CD14-positive monocyte (primary cell): Measurements from ENCODE around the gene UGGT2. TPM values are rescaled to one million over a fixed set of nuclear protein-coding genes. Genes with fewer than 3 reads are reported as not detected.

Source experiments
- DNase-seq, 3 donors: peaks; one replicate each; pipeline ENCODE4 v3.0.0-alpha.2; 2011 to 2022
- H2AFZ ChIP-seq: 2 replicates; pipeline ENCODE4 v1.6.0; 2012; ENCODE audit warnings: mild to moderate bottlenecking, low read depth, low read length, inconsistent platforms; ENCODE audit not compliant: insufficient read depth, poor library complexity, severe bottlenecking
- H3K27ac ChIP-seq, 2 donors: 1 replicate in 1 of 2; 2 replicates in 1 of 2; pipeline ENCODE4 v1.5.1; 2012 to 2013; ENCODE audit warnings: low read length in 2 of 2, control low read depth in 1 of 2, inconsistent platforms in 1 of 2, low read depth in 1 of 2, mild to moderate bottlenecking in 1 of 2
- H3K27me3 ChIP-seq, 2 donors: one replicate each; pipeline versions ENCODE4 v1.6.0 to v1.6.1; 2011 to 2013; ENCODE audit warnings: low read length in 2 of 2; ENCODE audit not compliant: control insufficient read depth in 2 of 2, insufficient read depth in 2 of 2
- H3K36me3 ChIP-seq, 2 donors: replicated peaks in 1 of 2; 1 replicate in 1 of 2; 2 replicates in 1 of 2; pipeline versions ENCODE4 v1.5.1 to v1.6.1; 2012 to 2013; ENCODE audit warnings: low read length in 2 of 2, control low read depth in 1 of 2, inconsistent platforms in 1 of 2, mild to moderate bottlenecking in 1 of 2; ENCODE audit not compliant: insufficient read depth in 2 of 2, control insufficient read depth in 1 of 2
- H3K4me1 ChIP-seq, 2 donors: 1 replicate in 1 of 2; 2 replicates in 1 of 2; pipeline versions ENCODE4 v1.5.1 to v1.6.1; 2012 to 2013; ENCODE audit warnings: low read length in 2 of 2, control low read depth in 1 of 2, inconsistent platforms in 1 of 2, mild to moderate bottlenecking in 1 of 2, moderate library complexity in 1 of 2; ENCODE audit not compliant: insufficient read depth in 2 of 2, control insufficient read depth in 1 of 2
- H3K4me2 ChIP-seq: replicated peaks from 2 replicates; pipeline ENCODE3; 2012; ENCODE audit warnings: low read length, moderate library complexity, mild to moderate bottlenecking; ENCODE audit not compliant: poor library complexity, severe bottlenecking; ENCODE audit errors: extremely low read depth
- H3K4me3 ChIP-seq, 3 experiments: fragments of 200-600 bp in 1 of 3; sonication (generic) in 1 of 3; replicated peaks in 1 of 3; 1 replicate in 2 of 3; 2 replicates in 1 of 3; pipeline ENCODE4 v1.5.1; 2011 to 2013; ENCODE audit warnings: low read length in 3 of 3, mild to moderate bottlenecking in 3 of 3, control low read depth in 2 of 3, low read depth in 2 of 3, inconsistent platforms in 1 of 3, moderate library complexity in 1 of 3
- H3K79me2 ChIP-seq: 2 replicates; pipeline ENCODE4 v1.6.0; 2012; ENCODE audit warnings: mild to moderate bottlenecking, control low read depth, inconsistent platforms, low read length, moderate library complexity; ENCODE audit not compliant: insufficient read depth
- H3K9ac ChIP-seq: 2 replicates; pipeline ENCODE4 v1.6.0; 2017; ENCODE audit warnings: low read length, mild to moderate bottlenecking; ENCODE audit not compliant: insufficient read depth, poor library complexity, severe bottlenecking
- H3K9me3 ChIP-seq, 2 donors: replicated peaks in 1 of 2; 1 replicate in 1 of 2; 2 replicates in 1 of 2; pipeline versions ENCODE4 v1.5.1 to v1.6.1; 2012 to 2013; ENCODE audit warnings: low read length in 2 of 2, control low read depth in 1 of 2; ENCODE audit not compliant: control insufficient read depth in 1 of 2, insufficient read depth in 1 of 2
- H4K20me1 ChIP-seq: 2 replicates; pipeline ENCODE4 v1.6.0; 2012; ENCODE audit warnings: mild to moderate bottlenecking, low read length, control low read depth, moderate library complexity; ENCODE audit not compliant: insufficient read depth
- H3K27ac Mint-ChIP-seq, 7 donors: one replicate each; pipeline ENCODE4 v1.8.0; 2020; ENCODE audit warnings: mild to moderate bottlenecking in 7 of 7, mixed read lengths in 7 of 7, moderate library complexity in 6 of 7, inconsistent platforms in 2 of 7
- H3K27me3 Mint-ChIP-seq, 3 donors: one replicate each; pipeline ENCODE4 v1.8.0; 2021 to 2022; ENCODE audit warnings: low read depth in 3 of 3, mild to moderate bottlenecking in 3 of 3, mixed read lengths in 3 of 3, moderate library complexity in 3 of 3, inconsistent platforms in 1 of 3
- H3K36me3 Mint-ChIP-seq, 2 donors: one replicate each; pipeline ENCODE4 v1.8.0; 2020; ENCODE audit warnings: mixed read lengths in 2 of 2, inconsistent platforms in 1 of 2, mild to moderate bottlenecking in 1 of 2
- H3K4me1 Mint-ChIP-seq: one replicate; pipeline ENCODE4 v1.8.0; 2020; ENCODE audit warnings: mild to moderate bottlenecking, mixed read lengths
- H3K4me3 Mint-ChIP-seq, 2 donors: one replicate each; pipeline ENCODE4 v1.8.0; 2020; ENCODE audit warnings: mild to moderate bottlenecking in 2 of 2, mixed read lengths in 2 of 2, moderate library complexity in 1 of 2
- H3K9me3 Mint-ChIP-seq, 7 donors: one replicate each; pipeline ENCODE4 v1.8.0; 2020 to 2022; ENCODE audit warnings: mixed read lengths in 7 of 7, mild to moderate bottlenecking in 6 of 7, moderate library complexity in 6 of 7, inconsistent platforms in 2 of 7
- CTCF ChIP-seq: fragments of 200-600 bp; IDR thresholded peaks from one replicate; pipeline ENCODE4 v1.8.0; 2022; ENCODE audit warnings: antibody characterized with exemption, mild to moderate bottlenecking
- WGBS: methylation state at CpG from one replicate; pipeline ENCODE4 v1.1.5; 2013; ENCODE audit warnings: missing lambda C conversion rate; ENCODE audit not compliant: insufficient coverage; 5-methylcytosine and 5-hydroxymethylcytosine counted together
- intact Hi-C, 2 donors: fragments of 100-400 bp; cut with micrococcal nuclease; formaldehyde crosslinking; loops; one replicate each; pipeline versions ENCODE4 v1.15.0 to v1.15.1; 2023
- polyA plus RNA-seq, 3 donors: library from polyadenylated mRNA; depleted of rRNA in 1 of 3; unstranded in 2 of 3; stranded (reverse) in 1 of 3; fragments of 300-500 nt in 2 of 3; fragments of >200 nt in 1 of 3; fragmentation: Illumina TruSeq in 2 of 3; gene quantifications; 1 replicate in 2 of 3; 2 replicates in 1 of 3; pipeline ENCODE4 v1.2.3, GENCODE V29; 2012 to 2021

The UGGT2 gene
- polyA plus RNA-seq, 3 donors = 4.0 to 6.3 (median 5.6) TPM

- H4K20me1 ChIP-seq = no peaks in the 10 kb centered on the region
- no peak overlapping the region for H3K27ac ChIP-seq
- H3K27ac Mint-ChIP-seq = no peak overlapping the region
- peak; percentile 47 to 66 (median 60) for DNase-seq
- peaks cover 0 to 6% of the 10 kb centered on the region in 2 donors for H3K9me3 ChIP-seq
- no peak overlapping the region for H3K4me3 Mint-ChIP-seq
- H3K4me3 ChIP-seq = no peak overlapping the region
- peaks cover 5% of the 10 kb centered on the region for H3K4me1 Mint-ChIP-seq
- peak; percentile 84 for TF ChIP-seq CTCF
- no peaks in the 10 kb centered on the region for H3K79me2 ChIP-seq
- peaks cover 0 to 2% of the 10 kb centered on the region in 2 donors for H3K4me1 ChIP-seq
- peaks cover 0 to 3% (median 0%) of the 10 kb centered on the region in 3 donors for H3K27me3 Mint-ChIP-seq
- peaks cover 2 to 16% (median 13%) of the 10 kb centered on the region in 7 donors for H3K9me3 Mint-ChIP-seq
- intact Hi-C loops = loop anchor here (5.0 to 10.0 kb wide), 5 partner anchors 212 to 639 kb away; no protein-coding TSS in a partner anchor
- H3K36me3 Mint-ChIP-seq = peaks cover 10 to 19% of the 10 kb centered on the region in 2 donors
- no peaks in the 10 kb centered on the region for H3K36me3 ChIP-seq
- H2AFZ ChIP-seq = no peak overlapping the region
- whole genome bisulfite sequencing = no CpG with 5 or more reads among the region's 3 CpGs
- no peaks in the 10 kb centered on the region for H3K27me3 ChIP-seq
- H3K4me2 ChIP-seq = no peak overlapping the region
- H3K9ac ChIP-seq = no peak overlapping the region
Observed at GRCh38 chr13:95834134-95834765, 219.0 kb downstream of the UGGT2 start.

GRCh38 chr13:95833719-95834118 is 219.5 kb downstream of the UGGT2 start:
- WGBS = no CpG with 5 or more reads among the region's 1 CpG
- no peak overlapping the region for H2AFZ ChIP-seq
- H3K27ac ChIP-seq = no peak overlapping the region
- no peak overlapping the region for H3K9ac ChIP-seq
- peaks cover 5% of the 10 kb centered on the region for H3K4me1 Mint-ChIP-seq
- peaks cover 0 to 3% (median 0%) of the 10 kb centered on the region in 3 donors for H3K27me3 Mint-ChIP-seq
- no peak for TF ChIP-seq CTCF
- H3K79me2 ChIP-seq = no peaks in the 10 kb centered on the region
- H3K27ac Mint-ChIP-seq = no peak overlapping the region
- H3K36me3 Mint-ChIP-seq = peaks cover 10 to 22% of the 10 kb centered on the region in 2 donors
- no peak overlapping the region for H3K4me3 Mint-ChIP-seq
- H3K36me3 ChIP-seq = no peaks in the 10 kb centered on the region
- peaks cover 4 to 17% (median 15%) of the 10 kb centered on the region in 7 donors for H3K9me3 Mint-ChIP-seq
- intact Hi-C loops = loop anchor here (5.0 to 10.0 kb wide), 5 partner anchors 211 to 639 kb away; no protein-coding TSS in a partner anchor
- no peak overlapping the region for H3K4me3 ChIP-seq
- peaks cover 0 to 6% of the 10 kb centered on the region in 2 donors for H3K9me3 ChIP-seq
- H3K27me3 ChIP-seq = no peaks in the 10 kb centered on the region
- DNase-seq = peak in 1 of 3 donors; percentile 8
- H4K20me1 ChIP-seq = no peaks in the 10 kb centered on the region
- no peak overlapping the region for H3K4me2 ChIP-seq
- H3K4me1 ChIP-seq = peaks cover 0 to 2% of the 10 kb centered on the region in 2 donors
